Muscle of back (tissue), 11 donors: ENCODE data around the gene ARHGEF7. TPM values are rescaled to one million over a fixed set of nuclear protein-coding genes. Genes with fewer than 3 reads are reported as not detected.
"Not testable (repeated sequence)": the region's sequence is repeated elsewhere in the genome, so short reads cannot be mapped to it uniquely, and the experiment has no call there.

ENCODE experiments used
- DNase-seq, 3 donors: peaks; one replicate each; pipeline versions ENCODE4 v3.0.0 to v3.0.0-alpha.2; 2013
- polyA plus RNA-seq, 10 donors: library from polyadenylated mRNA; unstranded; fragments of 120-200 nt; gene quantifications; one replicate each; pipeline ENCODE4 v1.2.1, GENCODE V29; 2013; ENCODE audit not compliant: insufficient read length in 10 of 10

Gene ARHGEF7
- polyA plus RNA-seq, 10 donors = 54.3 to 90.5 (median 73.8) TPM

- no peak for DNase-seq
Observed at GRCh38 chr13:111249637-111250360, 134.7 kb downstream of the ARHGEF7 start.

GRCh38 chr13:111251646-111252445 lies 136.7 kb downstream of the ARHGEF7 start:
- no peak for DNase-seq

- peak in 2 of 3 donors; percentile 39 to 41 for DNase-seq
Observed at GRCh38 chr13:111252446-111253364, 137.6 kb downstream of the ARHGEF7 start.

- no peak for DNase-seq
Observed at GRCh38 chr13:111253365-111253872, 138.3 kb downstream of the ARHGEF7 start.

- no peak for DNase-seq
Observed at GRCh38 chr13:111255228-111255790, 140.2 kb downstream of the ARHGEF7 start.

GRCh38 chr13:111256458-111256857 lies 141.3 kb downstream of the ARHGEF7 start:
- DNase-seq = no peak

- no peak for DNase-seq
Observed at GRCh38 chr13:111256946-111257345, 141.8 kb downstream of the ARHGEF7 start.

- not testable (repeated sequence) for DNase-seq
Observed at GRCh38 chr13:111257899-111258298, 142.8 kb downstream of the ARHGEF7 start.

- no peak for DNase-seq
Observed at GRCh38 chr13:111258637-111259036, 143.5 kb downstream of the ARHGEF7 start.

GRCh38 chr13:111259058-111259457 lies 143.9 kb downstream of the ARHGEF7 start:
- no peak for DNase-seq

GRCh38 chr13:111261326-111261725 lies 146.2 kb downstream of the ARHGEF7 start:
- DNase-seq = no peak

- DNase-seq = no peak
Observed at GRCh38 chr13:111262281-111262680, 147.2 kb downstream of the ARHGEF7 start.

GRCh38 chr13:111262715-111263114 lies 147.6 kb downstream of the ARHGEF7 start:
- no peak for DNase-seq

- no peak for DNase-seq
Observed at GRCh38 chr13:111263566-111263965, 148.5 kb downstream of the ARHGEF7 start.

GRCh38 chr13:111265006-111265700 lies 150.0 kb downstream of the ARHGEF7 start:
- no peak for DNase-seq

GRCh38 chr13:111265701-111266035 lies 150.6 kb downstream of the ARHGEF7 start:
- no peak for DNase-seq

- peak in 1 of 3 donors; percentile 22 for DNase-seq
Observed at GRCh38 chr13:111267205-111267604, 152.1 kb downstream of the ARHGEF7 start.

GRCh38 chr13:111267784-111268183 lies 152.7 kb downstream of the ARHGEF7 start:
- DNase-seq = no peak

GRCh38 chr13:111269508-111269907 lies 154.4 kb downstream of the ARHGEF7 start:
- DNase-seq = no peak

- no peak for DNase-seq
Observed at GRCh38 chr13:111270126-111270525, 155.0 kb downstream of the ARHGEF7 start.
